ENCODE measurements around the gene MACROD2.
A peak's percentile ranks its signal among the peaks of the same experiment; 100 is the strongest.

The MACROD2 gene

DNA sequence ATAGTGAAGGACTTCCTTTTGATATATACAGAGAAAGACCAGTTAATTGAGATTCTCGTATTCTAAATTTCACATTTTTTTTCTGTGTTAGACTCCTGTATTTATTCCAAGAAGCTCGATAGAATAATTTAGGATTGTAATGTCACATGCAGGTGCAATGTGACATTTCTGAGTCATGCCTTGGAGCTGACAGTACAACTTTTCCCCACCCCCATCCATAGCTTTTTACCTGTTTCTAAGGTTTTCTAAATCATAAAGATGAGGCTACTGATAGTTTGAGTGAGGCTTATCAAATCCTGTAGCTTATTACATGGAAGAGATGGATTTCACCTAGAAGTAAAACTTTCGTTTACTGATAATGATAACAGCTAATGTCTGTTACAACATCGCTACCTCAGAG is 304.5 kb downstream of the MACROD2 start:
- TF ChIP-seq ZNF274 (IDR thresholded peaks at IDR 0.05; ENCODE audit: low read depth, low read length): no peak
- H3K4me3 ChIP-seq (ENCODE audit: low read length): no peak overlapping the region

GRCh38 chr20:14303106-14303505 is 307.8 kb downstream of the MACROD2 start:
- no peak overlapping the region for H3K4me3 ChIP-seq (ENCODE audit: low read length)
- TF ChIP-seq ZNF274 (IDR thresholded peaks at IDR 0.05; ENCODE audit: low read depth, low read length): no peak

DNA sequence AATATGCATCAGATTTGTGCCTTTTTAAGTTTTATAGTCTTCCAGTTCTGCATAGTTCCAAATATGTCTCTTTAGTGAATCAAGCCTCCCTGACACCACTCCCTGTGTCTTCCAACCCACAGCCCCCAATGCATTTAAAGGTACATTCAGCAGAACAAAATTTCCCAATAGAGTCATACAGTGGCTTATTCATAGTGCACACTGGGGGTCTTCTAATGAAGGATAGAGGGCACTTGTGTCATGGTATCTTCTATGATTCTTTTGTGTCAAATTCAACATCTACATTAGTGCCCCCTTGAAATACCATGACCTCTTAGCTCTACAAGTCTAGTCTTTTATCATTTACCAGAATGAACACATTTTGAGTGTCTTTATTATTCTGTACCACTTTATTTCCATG is 308.3 kb downstream of the MACROD2 start:
- no peak overlapping the region for H3K4me3 ChIP-seq (ENCODE audit: low read length)
- TF ChIP-seq ZNF274 (IDR thresholded peaks at IDR 0.05; ENCODE audit: low read depth, low read length): no peak

- no peak for TF ChIP-seq ZNF274 (IDR thresholded peaks at IDR 0.05; ENCODE audit: low read depth, low read length)
Observed at GRCh38 chr20:14304472-14304871, 309.2 kb downstream of the MACROD2 start.

DNA sequence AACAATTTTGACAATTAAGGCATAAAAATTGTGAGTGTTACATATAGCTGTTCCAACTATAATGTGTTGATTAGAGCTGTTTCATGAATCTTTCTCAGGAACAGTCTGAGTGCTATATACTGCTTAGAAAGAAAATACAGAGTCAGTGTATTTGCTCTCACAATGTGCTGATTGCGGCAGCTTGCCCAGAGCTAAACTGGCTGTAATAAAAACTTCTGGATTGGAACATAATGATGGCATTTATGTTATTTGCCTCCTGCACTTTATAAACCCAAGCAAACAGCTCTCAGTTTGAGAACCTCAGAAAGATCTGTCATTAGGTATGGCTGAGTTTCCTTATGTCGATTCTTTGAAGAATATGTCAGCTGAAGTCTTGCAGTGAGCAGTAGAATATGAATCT is 312.6 kb downstream of the MACROD2 start:
- TF ChIP-seq ZNF274 (IDR thresholded peaks at IDR 0.05; ENCODE audit: low read depth, low read length): no peak
- H3K4me3 ChIP-seq (ENCODE audit: low read length): no peak overlapping the region

More at GRCh38 chr20:14304472-14304871, 309.2 kb downstream of the MACROD2 start:
- H3K4me3 ChIP-seq (ENCODE audit: low read length): no peak overlapping the region

DNA sequence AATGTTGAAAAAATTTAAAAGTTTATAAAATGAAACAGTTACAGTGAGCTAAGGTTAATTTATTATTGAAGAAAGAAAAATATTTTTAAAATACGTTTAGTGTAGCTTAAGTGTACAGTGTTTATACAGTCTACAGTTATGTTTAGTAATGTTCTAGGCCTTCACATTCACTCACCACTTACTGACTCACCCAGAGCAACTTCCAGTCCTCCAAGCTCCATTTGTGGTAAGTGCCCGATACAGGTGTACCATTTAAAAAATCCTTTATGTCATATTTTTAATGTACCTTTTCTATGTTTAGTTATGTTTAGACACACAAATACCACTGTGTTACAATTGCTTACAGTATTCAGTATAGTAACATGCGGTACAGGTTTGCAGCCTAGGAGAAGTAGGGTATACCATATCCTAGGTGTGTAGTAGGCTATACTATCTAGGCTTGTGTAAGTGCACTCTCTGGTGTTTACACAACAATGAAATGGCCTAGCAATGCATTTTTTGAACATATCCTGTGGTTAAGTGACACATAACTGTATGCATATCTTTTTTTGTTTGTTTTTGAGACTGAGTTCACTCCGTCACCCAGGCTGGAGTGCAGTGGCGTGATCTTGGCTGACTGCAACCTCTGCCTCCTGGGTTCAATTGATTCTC is 315.8 kb downstream of the MACROD2 start:
- H3K4me3 ChIP-seq (ENCODE audit: low read length): no peak overlapping the region
- TF ChIP-seq ZNF274 (IDR thresholded peaks at IDR 0.05; ENCODE audit: low read depth, low read length): no peak

DNA sequence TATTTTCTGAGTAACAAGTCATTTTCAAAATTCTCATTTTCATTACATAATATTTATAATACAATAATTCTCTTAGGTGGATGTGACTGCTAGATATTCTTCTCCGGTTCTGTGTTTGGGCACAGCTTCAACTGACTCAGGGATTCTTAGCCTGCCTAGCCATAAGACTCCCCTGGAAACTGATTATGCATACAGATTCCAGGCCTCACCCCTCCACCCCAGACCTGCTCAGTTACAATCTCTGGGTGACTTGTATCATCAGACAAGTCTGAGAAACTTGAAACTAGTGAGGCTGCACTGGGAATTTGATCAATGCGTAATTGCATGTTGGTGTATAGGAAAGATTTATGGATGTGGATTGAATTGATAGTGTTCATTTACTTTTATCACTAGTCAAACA is 316.7 kb downstream of the MACROD2 start:
- no peak overlapping the region for H3K4me3 ChIP-seq (ENCODE audit: low read length)
- TF ChIP-seq ZNF274 (IDR thresholded peaks at IDR 0.05; ENCODE audit: low read depth, low read length): no peak

GRCh38 chr20:14313341-14314020 is 318.2 kb downstream of the MACROD2 start:
- no peak for TF ChIP-seq ZNF274 (IDR thresholded peaks at IDR 0.05; ENCODE audit: low read depth, low read length)
- H3K4me3 ChIP-seq (ENCODE audit: low read length): no peak overlapping the region

DNA sequence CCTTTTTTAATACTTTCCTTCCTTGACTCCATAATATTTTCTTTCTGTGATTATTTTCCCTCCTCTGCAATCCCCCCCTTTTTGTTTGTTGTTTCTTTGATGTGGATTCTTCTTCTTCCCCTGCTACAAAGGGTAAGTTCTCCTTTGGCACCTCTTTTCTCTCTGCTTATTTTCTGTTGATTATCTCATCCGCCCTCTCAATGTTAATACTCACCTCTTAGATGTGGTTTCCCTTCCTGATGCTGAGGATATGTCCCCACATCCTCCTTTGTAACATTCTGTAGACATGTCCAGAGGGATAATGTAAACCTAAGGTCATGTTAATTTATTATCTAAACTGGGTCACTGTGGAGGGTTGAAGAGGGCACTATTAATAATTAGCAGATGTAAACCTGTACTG is 324.4 kb downstream of the MACROD2 start:
- no peak for TF ChIP-seq ZNF274 (IDR thresholded peaks at IDR 0.05; ENCODE audit: low read depth, low read length)
- no peak overlapping the region for H3K4me3 ChIP-seq (ENCODE audit: low read length)

DNA sequence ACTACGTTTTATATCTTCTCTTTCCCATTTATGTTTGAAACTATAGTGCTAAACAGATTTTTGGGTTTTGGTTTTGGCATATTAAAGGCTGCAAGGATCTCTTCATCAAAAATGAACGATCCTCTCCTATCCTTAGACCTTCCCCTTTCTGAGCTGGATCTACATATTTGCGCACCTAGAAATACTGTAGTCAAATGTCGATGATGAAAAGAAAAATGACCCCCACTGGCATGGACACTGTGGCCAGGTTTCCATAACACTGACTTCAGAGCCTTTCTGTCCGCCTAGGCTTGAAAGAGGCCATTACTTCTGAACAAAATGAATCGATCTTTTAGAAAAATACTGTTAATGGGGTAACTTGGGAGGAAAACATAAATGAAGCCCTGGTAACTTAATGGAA is 336.3 kb downstream of the MACROD2 start:
- TF ChIP-seq ZNF274 (IDR thresholded peaks at IDR 0.05; ENCODE audit: low read depth, low read length): no peak
- no peak overlapping the region for H3K4me3 ChIP-seq (ENCODE audit: low read length)

DNA sequence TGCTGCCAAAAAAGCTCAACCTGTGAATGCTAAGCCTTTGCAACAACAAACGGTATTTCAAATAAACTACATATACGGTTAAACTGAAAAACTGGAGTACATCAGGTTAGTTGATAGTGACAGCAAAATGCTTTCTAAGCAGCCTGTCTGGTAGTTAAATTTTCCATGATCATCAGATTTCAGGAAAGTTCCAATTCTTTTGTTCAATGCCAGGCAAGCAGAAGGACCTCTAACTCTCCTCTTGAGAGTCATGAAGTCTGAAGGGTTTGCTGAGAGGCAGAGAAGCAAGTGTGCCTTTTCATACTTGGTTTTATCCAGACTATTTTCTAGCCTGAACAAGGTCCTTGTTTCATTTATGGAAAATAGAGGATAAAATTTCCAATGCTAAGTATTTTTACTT is 337.6 kb downstream of the MACROD2 start:
- no peak for TF ChIP-seq ZNF274 (IDR thresholded peaks at IDR 0.05; ENCODE audit: low read depth, low read length)
- no peak overlapping the region for H3K4me3 ChIP-seq (ENCODE audit: low read length)

DNA sequence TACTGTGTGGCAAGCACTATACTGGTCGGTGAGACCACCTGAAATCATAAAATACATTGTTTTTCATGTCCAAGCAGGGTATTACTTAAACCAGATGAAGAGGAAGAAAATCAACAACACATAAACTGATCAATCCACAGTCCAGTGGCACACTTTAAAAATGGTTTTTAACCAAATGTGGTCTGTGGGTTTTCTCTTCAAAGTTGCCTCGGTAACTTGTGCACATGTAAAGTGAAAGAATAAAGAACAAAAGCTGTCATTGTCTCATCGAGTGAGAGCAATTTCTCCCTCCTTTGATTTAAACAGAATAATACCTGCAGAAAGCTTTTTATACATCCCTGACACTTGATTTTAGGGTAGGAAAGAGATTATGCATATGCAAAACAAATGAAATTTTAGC is 338.4 kb downstream of the MACROD2 start:
- no peak overlapping the region; the same call in 1 of the 2 replicates for H3K4me3 ChIP-seq (ENCODE audit: low read length)
- no peak for TF ChIP-seq ZNF274 (IDR thresholded peaks at IDR 0.05; ENCODE audit: low read depth, low read length)

- H3K4me3 ChIP-seq (ENCODE audit: low read length): peak overlapping the region; percentile 15; the same call in 1 of the 2 replicates
- no peak for TF ChIP-seq ZNF274 (IDR thresholded peaks at IDR 0.05; ENCODE audit: low read depth, low read length)
Observed at GRCh38 chr20:14334306-14334930, 339.1 kb downstream of the MACROD2 start.

- TF ChIP-seq ZNF274 (IDR thresholded peaks at IDR 0.05; ENCODE audit: low read depth, low read length): no peak
- peak overlapping the region; percentile 15; the same call in 1 of the 2 replicates for H3K4me3 ChIP-seq (ENCODE audit: low read length)
Observed at GRCh38 chr20:14335052-14335451, 339.7 kb downstream of the MACROD2 start.

DNA sequence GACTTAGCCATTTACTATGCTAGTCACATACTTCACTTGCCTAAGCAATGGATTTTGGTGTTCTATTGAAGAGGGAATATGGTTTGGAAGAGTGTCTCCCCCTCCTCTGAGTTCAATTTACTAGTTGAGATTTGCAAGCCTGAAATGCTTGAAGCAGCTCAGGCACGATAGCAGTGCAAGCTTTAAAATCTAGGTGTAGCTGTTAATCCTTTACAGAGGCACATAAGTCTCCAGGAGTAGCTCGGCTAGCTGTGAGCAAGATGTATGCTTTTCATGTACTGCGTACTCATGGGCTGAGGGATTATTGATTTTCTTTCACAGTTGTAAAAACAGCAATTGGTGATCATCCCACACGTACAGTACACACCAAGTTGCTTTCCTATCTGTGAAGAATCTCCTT is 341.4 kb downstream of the MACROD2 start:
- peak overlapping the region; percentile 63 for H3K4me3 ChIP-seq (ENCODE audit: low read length)
- no peak for TF ChIP-seq ZNF274 (IDR thresholded peaks at IDR 0.05; ENCODE audit: low read depth, low read length)

Data from GM08714 (cell line).